Muscle layer of duodenum (tissue), 2 donors: Measurements from ENCODE around the gene HOXD3.

Experiments
- H3K27ac ChIP-seq: one replicate; pipeline ENCODE4 v1.7.0; 2013; ENCODE audit warnings: mild to moderate bottlenecking, low read length
- H3K27me3 ChIP-seq: one replicate; pipeline ENCODE4 v1.7.0; 2013; ENCODE audit warnings: low read depth, mild to moderate bottlenecking, control low read depth, low read length
- H3K36me3 ChIP-seq, 2 donors: one replicate each; pipeline ENCODE4 v1.7.0; 2013; ENCODE audit warnings: low read length in 2 of 2, control low read depth in 1 of 2, mild to moderate bottlenecking in 1 of 2; ENCODE audit not compliant: insufficient read depth in 2 of 2, control insufficient read depth in 1 of 2
- H3K4me1 ChIP-seq, 2 donors: one replicate each; pipeline ENCODE4 v1.7.0; 2013; ENCODE audit warnings: low read length in 2 of 2, mild to moderate bottlenecking in 2 of 2, control low read depth in 1 of 2, moderate library complexity in 1 of 2; ENCODE audit not compliant: insufficient read depth in 2 of 2, control insufficient read depth in 1 of 2
- H3K4me3 ChIP-seq, 2 donors: one replicate each; pipeline ENCODE4 v1.7.0; 2013; ENCODE audit warnings: low read length in 2 of 2, low read depth in 1 of 2, mild to moderate bottlenecking in 1 of 2
- H3K9me3 ChIP-seq, 2 donors: one replicate each; pipeline ENCODE4 v1.7.0; 2013; ENCODE audit warnings: low read length in 2 of 2, control low read depth in 1 of 2, mild to moderate bottlenecking in 1 of 2; ENCODE audit not compliant: control insufficient read depth in 1 of 2
- donor health status: healthy.

The HOXD3 gene

GRCh38 chr2:176172007-176172894 lies 15.1 kb downstream of the HOXD3 start:
- peaks cover 42% of the 10 kb centered on the region for H3K27me3 ChIP-seq
- peak overlapping the region in 1 of 2 donors; percentile 6 for H3K4me3 ChIP-seq
- no peaks in the 10 kb centered on the region for H3K9me3 ChIP-seq
- peaks cover 0 to 12% of the 10 kb centered on the region in 2 donors for H3K4me1 ChIP-seq
- H3K36me3 ChIP-seq, result no peaks in the 10 kb centered on the region
- H3K27ac ChIP-seq, result no peak overlapping the region

DNA sequence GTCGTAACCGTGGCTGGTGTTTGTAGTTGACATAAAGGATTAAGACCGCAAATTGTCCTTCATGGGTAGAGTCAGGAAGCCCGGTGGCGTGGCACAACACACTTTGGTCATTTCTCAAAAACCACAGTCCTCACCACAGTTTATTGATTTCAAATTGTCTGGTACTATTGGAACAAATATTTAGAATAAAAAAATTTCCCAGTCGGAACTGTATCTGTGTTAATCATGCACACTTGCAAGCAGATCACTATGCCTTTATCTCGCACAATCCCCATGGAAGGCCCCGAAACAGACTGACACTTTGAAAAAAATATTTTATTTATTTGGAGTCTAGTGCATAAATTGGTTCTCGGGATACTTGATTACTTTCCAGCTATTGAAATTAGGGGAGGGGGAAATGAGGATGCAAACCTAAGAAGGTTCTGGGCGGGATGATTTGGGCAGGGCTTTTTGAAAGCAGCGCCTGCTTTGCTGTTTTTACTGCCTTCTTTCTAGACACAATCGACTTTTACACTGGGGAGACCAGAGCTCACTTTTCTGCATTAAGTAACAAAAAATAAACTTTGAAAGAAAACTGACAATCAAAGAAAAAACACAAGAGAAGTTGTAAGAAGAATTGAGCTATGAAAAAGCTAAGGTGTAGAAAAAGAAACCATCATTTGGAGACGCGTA lies 15.9 kb downstream of the HOXD3 start:
- no peak overlapping the region for H3K27ac ChIP-seq
- peaks cover 0 to 16% of the 10 kb centered on the region in 2 donors for H3K4me1 ChIP-seq
- no peak overlapping the region for H3K4me3 ChIP-seq
- no peaks in the 10 kb centered on the region for H3K36me3 ChIP-seq
- no peaks in the 10 kb centered on the region for H3K9me3 ChIP-seq
- peaks cover 50% of the 10 kb centered on the region for H3K27me3 ChIP-seq

DNA sequence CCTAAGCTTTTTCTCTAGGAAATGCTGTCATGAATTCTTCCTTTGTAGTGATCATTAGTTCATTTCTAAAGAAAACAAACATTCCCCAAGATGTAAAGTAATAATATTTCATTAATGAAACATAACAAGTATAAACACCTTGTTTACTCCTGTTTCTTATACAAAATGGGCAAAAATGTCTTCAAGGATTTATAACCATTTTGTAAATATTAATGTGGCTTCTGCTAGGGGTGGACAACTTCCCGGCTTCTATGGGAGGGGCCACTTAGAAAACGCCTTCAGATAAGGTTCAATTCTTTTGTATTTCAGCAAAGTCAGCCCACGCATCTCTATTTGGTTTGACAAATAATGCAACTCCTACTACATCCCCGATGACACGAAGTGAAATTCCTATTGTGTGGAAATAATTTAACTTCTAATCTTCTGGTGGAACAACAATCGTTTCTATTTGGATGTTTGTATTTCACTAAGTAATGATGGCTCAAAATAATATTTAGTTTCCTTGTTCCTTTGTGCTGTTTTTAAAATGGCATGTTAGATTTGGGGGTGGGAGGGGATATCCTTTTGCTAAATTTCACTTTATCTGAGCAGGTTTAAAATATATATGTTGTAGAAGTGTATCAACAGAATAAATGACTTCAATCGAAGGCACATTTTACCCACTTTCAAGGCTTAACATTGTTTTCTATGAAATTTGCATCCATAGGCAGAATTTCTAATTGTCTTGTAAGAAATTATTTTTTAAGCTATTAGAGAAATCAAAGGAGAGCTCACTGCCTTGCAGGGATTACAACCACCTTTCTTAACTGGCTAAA lies 16.7 kb downstream of the HOXD3 start:
- Histone ChIP-seq H3K27ac (no peak overlapping the region), H3K36me3 (no peaks in the 10 kb centered on the region), H3K4me3 (no peak overlapping the region), H3K9me3 (no peaks in the 10 kb centered on the region), H3K27me3 (peaks cover 58% of the 10 kb centered on the region), H3K4me1 (peaks cover 0 to 23% of the 10 kb centered on the region in 2 donors)

- H3K27me3 ChIP-seq, result peaks cover 64% of the 10 kb centered on the region
- peaks cover 0 to 24% of the 10 kb centered on the region in 2 donors for H3K4me1 ChIP-seq
- no peaks in the 10 kb centered on the region for H3K36me3 ChIP-seq
- H3K9me3 ChIP-seq, result no peaks in the 10 kb centered on the region
- H3K27ac ChIP-seq, result no peak overlapping the region
- no peak overlapping the region for H3K4me3 ChIP-seq
Measured at GRCh38 chr2:176174382-176174823, 17.3 kb downstream of the HOXD3 start.

DNA sequence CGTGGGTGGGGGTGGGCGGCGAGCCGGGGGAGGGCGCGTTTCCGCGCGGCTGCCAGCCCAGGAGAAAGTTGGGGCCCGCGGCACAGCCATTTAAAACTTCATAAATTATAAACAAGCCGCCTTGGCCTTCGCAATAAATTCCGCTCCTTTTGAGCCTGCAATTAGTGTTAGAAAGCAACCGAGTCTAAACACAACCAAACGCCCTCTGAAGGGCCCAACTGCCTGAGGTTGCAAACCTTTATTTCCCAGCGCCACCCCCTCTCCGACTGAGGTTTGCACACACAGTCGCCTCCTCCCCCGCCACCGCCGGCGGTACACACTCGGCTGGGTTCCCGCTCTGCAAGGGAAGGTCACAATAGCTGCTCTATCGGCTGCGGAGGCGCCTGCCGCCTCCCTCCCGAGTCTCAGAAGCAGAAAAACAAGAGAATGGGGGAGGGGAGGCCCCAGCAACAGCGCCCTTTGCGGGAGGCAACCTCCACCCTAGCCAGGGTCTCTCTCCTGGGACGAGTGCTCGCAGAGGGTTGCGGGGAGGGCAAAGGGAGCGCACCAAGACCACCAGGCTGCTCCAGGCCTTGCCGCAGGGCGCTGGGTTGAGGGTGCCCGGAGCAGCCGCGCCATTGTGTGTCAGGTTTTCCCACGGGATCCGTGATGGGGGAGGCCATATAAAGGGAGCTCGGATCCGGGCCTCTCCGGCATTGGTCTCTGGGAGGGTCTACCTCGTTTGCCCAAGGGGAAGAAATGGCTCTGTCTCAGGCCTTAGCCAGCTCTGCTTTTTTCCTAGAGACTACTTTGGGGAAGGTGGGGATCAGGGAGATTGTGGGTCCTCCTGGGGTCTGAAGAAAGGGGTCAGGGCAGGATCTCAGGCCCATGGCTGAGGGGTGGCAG lies 18.0 kb downstream of the HOXD3 start:
- H3K27ac ChIP-seq, result no peak overlapping the region
- H3K27me3 ChIP-seq, result peaks cover 68% of the 10 kb centered on the region

DNA sequence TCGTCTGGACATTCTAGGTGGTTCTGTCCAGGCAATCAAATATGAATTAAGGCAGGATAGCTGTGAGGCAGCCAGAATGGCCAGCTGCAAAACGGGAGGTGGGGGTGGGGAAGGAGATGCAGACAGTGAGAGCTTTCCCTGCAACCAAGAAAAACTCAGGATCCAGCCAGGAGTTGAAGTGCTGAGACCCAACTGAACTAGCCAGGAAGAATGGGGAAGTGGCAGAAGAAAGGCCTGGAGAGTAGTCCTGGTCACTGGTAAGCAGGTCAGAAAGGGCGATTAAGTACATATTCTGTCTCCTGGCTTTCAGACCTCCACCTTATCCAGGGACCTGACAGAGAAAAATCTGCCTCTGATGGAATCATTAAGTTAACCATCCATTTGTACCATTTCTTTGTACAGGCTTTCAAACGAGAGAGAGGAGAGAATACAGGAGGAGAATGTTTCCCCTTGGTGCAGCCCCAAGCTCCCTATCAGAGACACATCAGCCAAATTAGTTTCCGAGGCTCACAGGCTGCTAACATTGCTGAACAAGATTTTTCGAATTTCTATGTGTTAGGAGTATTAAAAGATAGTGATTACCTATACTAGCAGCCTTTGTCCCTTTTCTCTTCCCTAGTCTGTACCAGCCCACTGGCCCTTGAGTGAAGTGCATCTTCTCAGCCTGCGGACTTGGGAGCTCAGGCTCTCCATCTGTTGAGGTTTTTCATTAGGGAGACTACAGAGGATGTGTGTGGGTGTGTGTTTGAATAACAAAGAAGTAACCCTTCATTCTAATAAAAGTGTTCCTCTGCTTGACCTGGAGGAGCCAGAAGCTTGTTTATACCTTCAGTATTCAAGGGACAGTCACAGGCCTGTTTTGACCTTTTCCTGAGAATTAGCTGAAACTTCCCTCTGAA lies 18.9 kb downstream of the HOXD3 start:
- Histone ChIP-seq H3K27ac (no peak overlapping the region), H3K4me1 (peaks cover 0 to 24% of the 10 kb centered on the region in 2 donors), H3K4me3 (no peak overlapping the region), H3K36me3 (no peaks in the 10 kb centered on the region), H3K9me3 (no peaks in the 10 kb centered on the region), H3K27me3 (peaks cover 69% of the 10 kb centered on the region)

More for the DNA sequence above, 18.0 kb downstream of the HOXD3 start:
- no peaks in the 10 kb centered on the region for H3K9me3 ChIP-seq
- H3K4me1 ChIP-seq, result peaks cover 0 to 24% of the 10 kb centered on the region in 2 donors
- H3K4me3 ChIP-seq, result peak overlapping the region in 1 of 2 donors; percentile 10
- no peaks in the 10 kb centered on the region for H3K36me3 ChIP-seq

DNA sequence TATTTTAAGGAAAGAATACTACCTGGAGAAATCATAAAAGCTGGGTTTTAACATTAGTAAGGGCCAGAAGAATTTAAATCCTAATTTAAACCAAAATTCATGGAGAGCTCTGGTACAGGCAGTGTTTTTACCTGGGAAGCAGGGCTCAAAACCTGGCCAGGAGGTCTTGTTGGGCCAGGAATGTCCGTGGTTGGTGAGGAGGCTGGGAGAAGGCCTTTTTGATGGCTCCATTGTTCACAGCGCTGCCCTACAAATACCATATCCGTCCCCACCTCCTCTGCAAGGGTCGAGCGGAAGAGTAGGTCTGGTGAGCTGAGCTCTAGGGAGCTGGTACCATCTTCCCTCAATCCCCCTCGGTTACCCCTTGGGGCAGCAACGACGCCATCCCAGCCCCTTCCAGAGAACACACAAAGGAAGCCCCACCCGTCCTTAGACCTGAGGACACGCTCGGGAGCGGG lies 20.5 kb downstream of the HOXD3 start:
- no peaks in the 10 kb centered on the region for H3K36me3 ChIP-seq
- H3K4me3 ChIP-seq, result peak overlapping the region; percentile 46
- peaks cover 0 to 12% of the 10 kb centered on the region in 2 donors for H3K4me1 ChIP-seq
- no peaks in the 10 kb centered on the region for H3K9me3 ChIP-seq
- H3K27me3 ChIP-seq, result peaks cover 64% of the 10 kb centered on the region
- H3K27ac ChIP-seq, result no peak overlapping the region

- peaks cover 58% of the 10 kb centered on the region for H3K27me3 ChIP-seq
- H3K27ac ChIP-seq, result no peak overlapping the region
- no peaks in the 10 kb centered on the region for H3K36me3 ChIP-seq
- no peaks in the 10 kb centered on the region for H3K9me3 ChIP-seq
- H3K4me1 ChIP-seq, result peaks cover 0 to 12% of the 10 kb centered on the region in 2 donors
- H3K4me3 ChIP-seq, result peak overlapping the region; percentile 46
Measured at GRCh38 chr2:176178038-176178756, 21.1 kb downstream of the HOXD3 start.

DNA sequence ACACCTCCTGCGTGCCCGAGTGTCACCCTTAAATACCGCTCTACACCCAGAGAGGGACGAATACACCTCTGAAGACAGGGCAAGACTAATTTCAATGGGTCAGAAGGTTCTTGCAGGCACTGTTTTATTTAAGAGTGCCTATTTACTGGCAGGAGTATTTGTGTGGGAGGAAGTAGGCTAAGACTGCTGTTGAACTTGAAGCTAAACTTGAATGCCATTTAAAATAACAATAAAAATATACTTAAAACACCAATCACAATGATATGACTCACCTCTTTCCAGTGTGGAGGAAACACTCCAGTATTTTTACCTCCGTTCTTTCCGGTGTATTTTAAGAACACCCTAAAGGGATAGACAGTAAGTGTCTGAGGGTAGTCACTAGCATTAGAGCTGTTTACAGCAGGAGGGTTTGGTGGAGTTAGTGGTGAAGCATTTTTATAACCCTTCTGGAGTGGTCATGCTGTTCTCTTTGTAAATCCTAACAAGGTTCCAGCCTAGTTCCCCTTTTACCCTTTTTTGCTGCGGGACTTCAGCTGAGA lies 21.7 kb downstream of the HOXD3 start:
- Histone ChIP-seq H3K27ac (no peak overlapping the region), H3K27me3 (peaks cover 52% of the 10 kb centered on the region), H3K9me3 (no peaks in the 10 kb centered on the region), H3K4me3 (peak overlapping the region in 1 of 2 donors; percentile 46), H3K36me3 (no peaks in the 10 kb centered on the region), H3K4me1 (peaks cover 0 to 12% of the 10 kb centered on the region in 2 donors)
